MV-4-11 (cell line): ENCODE measurements around the gene RANBP10.
"Not testable (repeated sequence)": the region's sequence is repeated elsewhere in the genome, so short reads cannot be mapped to it uniquely, and the experiment has no call there.

Experiments used
- DNase-seq: peaks from one replicate; lab custom pipeline; 2025; lab: John Stamatoyannopoulos, UW

Gene RANBP10

GRCh38 chr16:67806428-67807147 is at the start of gene RANBP10, which contains the start of gene TSNAXIP1:
RANBP10 (minus strand) TSS chr16:67806560; CDS start chr16:67806536, 24 bp downstream.
TSNAXIP1 (plus strand) TSS chr16:67806889; CDS start chr16:67807150, 261 bp downstream.
- peak; percentile 99 for DNase-seq

- DNase-seq, result no peak
Measured at GRCh38 chr16:67855789-67856188, 49.4 kb upstream of the RANBP10 start.

- no peak for DNase-seq
Measured at GRCh38 chr16:67853670-67854069, 47.3 kb upstream of the RANBP10 start.

GRCh38 chr16:67848118-67848517 is 41.8 kb upstream of the RANBP10 start:
- no peak for DNase-seq

- no peak for DNase-seq
Measured at GRCh38 chr16:67847064-67847861, 40.9 kb upstream of the RANBP10 start, which contains the start of gene CENPT. CENPT (minus strand) TSS chr16:67847693; CDS start chr16:67833859, 13,834 bp downstream.

GRCh38 chr16:67846320-67847063 is 40.1 kb upstream of the RANBP10 start, which contains the start of gene NUTF2:
NUTF2 (plus strand) TSS chr16:67846933; CDS start chr16:67865131, 18,198 bp downstream.
- DNase-seq, result peak; percentile 93

GRCh38 chr16:67846063-67846319 is 39.6 kb upstream of the RANBP10 start:
- peak; percentile 35 for DNase-seq

- DNase-seq, result peak; percentile 43
Measured at GRCh38 chr16:67845291-67846062, 39.1 kb upstream of the RANBP10 start.

- DNase-seq, result no peak
Measured at GRCh38 chr16:67844497-67844896, 38.1 kb upstream of the RANBP10 start.

GRCh38 chr16:67843343-67843765 is 37.0 kb upstream of the RANBP10 start:
- no peak for DNase-seq

- peak; percentile 55 for DNase-seq
Measured at GRCh38 chr16:67842509-67843342, 36.4 kb upstream of the RANBP10 start.

GRCh38 chr16:67841816-67842508 is 35.6 kb upstream of the RANBP10 start, which contains the start of gene THAP11:
THAP11 (plus strand) TSS chr16:67842320; CDS start chr16:67842555, 235 bp downstream.
- peak; percentile 93 for DNase-seq

GRCh38 chr16:67841198-67841815 is 34.9 kb upstream of the RANBP10 start:
- DNase-seq, result no peak

GRCh38 chr16:67837811-67838210 is 31.5 kb upstream of the RANBP10 start:
- DNase-seq, result no peak

GRCh38 chr16:67837190-67837589 is 30.8 kb upstream of the RANBP10 start:
- DNase-seq, result not testable (repeated sequence)

- no peak for DNase-seq
Measured at GRCh38 chr16:67834242-67834614, 27.9 kb upstream of the RANBP10 start.

GRCh38 chr16:67833415-67834241 is 27.3 kb upstream of the RANBP10 start:
- DNase-seq, result peak; percentile 86

- DNase-seq, result no peak
Measured at GRCh38 chr16:67833030-67833414, 26.7 kb upstream of the RANBP10 start.

GRCh38 chr16:67828651-67829050 is 22.3 kb upstream of the RANBP10 start:
- no peak for DNase-seq
